GM19395 (cell line): Measurements from ENCODE around the gene OS9.
"Not testable (repeated sequence)": the region's sequence is repeated elsewhere in the genome, so short reads cannot be mapped to it uniquely, and the experiment has no call there.

Source experiments
- ATAC-seq: cut with Tn5 transposase; IDR thresholded peaks from one replicate; pipeline ENCODE4 v1.9.1; 2021; ENCODE audit warnings: mild to moderate bottlenecking, moderate library complexity; ENCODE audit not compliant: unreplicated experiment

Gene OS9

GRCh38 chr12:57693659-57694458 is at the start of gene OS9:
OS9 (plus strand) TSS chr12:57694132; CDS start chr12:57694162, 30 bp downstream.
- peak; percentile 96 for ATAC-seq

GRCh38 chr12:57645990-57646658 is 47.8 kb upstream of the OS9 start:
- ATAC-seq, result not testable (repeated sequence)

- ATAC-seq, result not testable (repeated sequence)
Observed at GRCh38 chr12:57646659-57647049, 47.3 kb upstream of the OS9 start.

DNA sequence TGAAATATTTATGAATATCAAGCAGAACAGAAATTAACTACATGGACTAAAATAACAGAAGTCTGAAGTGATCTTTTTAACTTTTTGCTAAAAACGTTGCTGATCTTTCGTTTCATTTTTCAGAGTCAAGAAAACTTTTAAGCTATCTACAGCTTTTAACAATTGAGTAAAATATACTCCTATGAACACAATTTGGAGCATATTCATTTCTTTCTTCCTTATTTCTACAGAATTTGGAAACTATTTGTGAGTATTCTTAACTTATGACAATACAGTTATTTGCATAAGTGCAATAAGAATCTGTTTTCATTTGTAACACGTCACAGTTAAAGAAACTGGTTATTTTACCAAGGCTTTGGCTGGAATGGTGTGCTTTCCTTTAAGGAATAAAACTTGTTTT is 39.9 kb upstream of the OS9 start:
- ATAC-seq, result no peak

GRCh38 chr12:57655541-57656240 is 38.2 kb upstream of the OS9 start:
- no peak for ATAC-seq

- not testable (repeated sequence) for ATAC-seq
Observed at GRCh38 chr12:57656408-57656807, 37.5 kb upstream of the OS9 start.

DNA sequence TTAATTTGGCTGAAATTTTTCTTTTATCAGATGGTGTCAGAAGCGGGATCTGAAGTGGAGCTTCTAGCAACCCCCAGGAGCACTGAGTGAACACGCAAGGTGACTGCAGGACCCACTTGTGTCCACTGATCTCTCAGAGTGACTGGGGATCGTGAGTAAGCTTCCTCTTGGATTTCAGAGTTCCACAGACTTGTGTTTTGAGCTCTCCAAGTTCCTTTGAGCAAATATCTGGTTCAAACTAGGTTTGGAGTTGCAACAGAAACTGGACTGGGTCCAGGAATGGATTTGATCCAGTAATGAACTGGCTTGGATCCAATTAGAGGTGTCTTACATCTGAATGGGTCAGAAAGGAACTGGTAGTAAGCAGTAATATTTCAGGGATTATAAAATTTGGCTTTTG is 36.2 kb upstream of the OS9 start:
- no peak for ATAC-seq

- no peak for ATAC-seq
Observed at GRCh38 chr12:57658890-57659289, 35.0 kb upstream of the OS9 start.

DNA sequence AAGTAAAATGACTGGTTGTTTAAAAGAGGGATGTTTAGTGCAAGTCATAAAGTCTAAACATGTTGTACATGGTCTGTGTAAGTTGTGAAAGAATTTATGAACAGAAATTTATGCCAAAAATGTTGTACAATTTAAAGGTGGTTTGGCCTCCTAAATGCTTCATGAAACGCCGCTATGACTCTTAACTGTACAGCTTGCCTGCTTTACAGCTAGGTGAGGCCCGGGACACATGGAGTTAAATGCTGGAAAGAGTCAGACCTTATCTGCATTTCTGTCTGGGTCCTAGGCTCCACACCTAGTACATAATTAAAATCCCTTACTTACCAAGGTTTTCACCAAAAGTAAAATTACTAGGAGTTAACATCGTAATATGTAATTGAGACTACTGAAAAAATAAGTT is 32.6 kb upstream of the OS9 start:
- no peak for ATAC-seq

DNA sequence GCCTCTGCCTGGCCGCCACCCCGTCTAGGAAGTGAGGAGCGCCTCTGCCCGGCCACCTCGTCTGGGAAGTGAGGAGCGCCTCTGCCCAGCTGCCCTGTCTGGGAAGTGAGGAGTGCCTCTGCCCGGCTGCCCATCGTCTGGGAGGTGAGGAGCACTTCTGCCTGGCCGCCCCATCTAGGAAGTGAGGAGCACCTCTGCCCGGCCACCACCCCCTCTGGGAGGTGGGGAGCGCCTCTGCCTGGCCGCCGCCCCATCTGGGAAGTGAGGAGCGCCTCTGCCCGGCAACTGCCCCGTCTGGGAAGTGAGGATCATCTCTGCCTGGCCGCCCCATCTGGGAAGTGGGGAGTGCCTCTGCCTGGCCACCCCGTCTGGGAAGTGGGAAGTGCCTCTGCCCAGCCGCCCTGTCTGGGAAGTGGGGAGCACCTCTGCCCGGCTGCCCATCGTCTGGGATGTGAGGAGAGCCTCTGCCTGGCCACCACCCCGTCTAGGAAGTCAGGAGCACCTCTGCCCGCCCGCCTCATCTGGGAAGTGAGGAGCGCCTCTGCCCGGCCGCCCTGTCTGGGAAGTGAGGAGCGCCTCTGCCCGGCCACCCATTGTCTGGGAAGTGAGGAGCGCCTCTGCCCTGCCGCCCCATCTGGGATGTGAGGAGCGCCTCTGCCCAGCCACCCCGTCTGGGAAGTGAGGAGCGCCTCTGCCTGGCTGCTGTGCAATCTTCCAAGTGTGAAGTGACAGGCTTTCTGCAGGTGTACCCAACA is 28.7 kb upstream of the OS9 start:
- not testable (repeated sequence) for ATAC-seq

GRCh38 chr12:57666897-57667296 is 27.0 kb upstream of the OS9 start:
- no peak for ATAC-seq

- ATAC-seq, result not testable (repeated sequence)
Observed at GRCh38 chr12:57669691-57670090, 24.2 kb upstream of the OS9 start.

- ATAC-seq, result not testable (repeated sequence)
Observed at GRCh38 chr12:57671811-57672210, 22.1 kb upstream of the OS9 start.

- no peak for ATAC-seq
Observed at GRCh38 chr12:57672801-57673200, 21.1 kb upstream of the OS9 start.

- no peak for ATAC-seq
Observed at GRCh38 chr12:57674691-57675090, 19.2 kb upstream of the OS9 start.

- not testable (repeated sequence) for ATAC-seq
Observed at GRCh38 chr12:57677947-57678346, 16.0 kb upstream of the OS9 start.

- ATAC-seq, result no peak
Observed at GRCh38 chr12:57679697-57680096, 14.2 kb upstream of the OS9 start.

GRCh38 chr12:57687862-57688261 is 6.1 kb upstream of the OS9 start:
- ATAC-seq, result no peak

GRCh38 chr12:57688931-57689330 is 5.0 kb upstream of the OS9 start:
- ATAC-seq, result no peak

GRCh38 chr12:57692500-57692899 is 1.4 kb upstream of the OS9 start:
- no peak for ATAC-seq

GRCh38 chr12:57693317-57693658 is 644 bp upstream of the OS9 start:
- no peak for ATAC-seq
